Lung (tissue), 12 donors: ENCODE data around the gene MAD2L1BP. TPM values are rescaled to one million over a fixed set of nuclear protein-coding genes. Genes with fewer than 3 reads are reported as not detected.

Experiments used
- ATAC-seq: fragments of 200-7000 bp; cut with Tn5 transposase; one replicate; pipeline ENCODE4 v1.9.1; 2020; ENCODE audit warnings: moderate number of reproducible peaks; ENCODE audit not compliant: insufficient read depth, low FRiP score
- DNase-seq, 3 donors: peaks; one replicate each; pipeline ENCODE4 v3.0.0-alpha.2; 2013 to 2017
- H3K27ac ChIP-seq, 2 donors: one replicate each; pipeline ENCODE4 v1.5.1; 2013; ENCODE audit warnings: mild to moderate bottlenecking in 2 of 2, moderate library complexity in 2 of 2, control low read depth in 1 of 2, inconsistent platforms in 1 of 2, low read depth in 1 of 2, low read length in 1 of 2
- H3K27me3 ChIP-seq, 3 donors: one replicate each; pipeline ENCODE4 v1.5.1; 2013; ENCODE audit warnings: low read length in 2 of 3; ENCODE audit not compliant: control insufficient read depth in 3 of 3, insufficient read depth in 3 of 3
- H3K36me3 ChIP-seq, 4 donors: one replicate each; pipeline ENCODE4 v1.5.1; 2013; ENCODE audit warnings: low read length in 4 of 4, mild to moderate bottlenecking in 1 of 4, moderate library complexity in 1 of 4; ENCODE audit not compliant: control insufficient read depth in 4 of 4, insufficient read depth in 4 of 4
- H3K4me1 ChIP-seq, 5 donors: one replicate each; pipeline ENCODE4 v1.5.1; 2013; ENCODE audit warnings: low read length in 5 of 5, mild to moderate bottlenecking in 2 of 5, moderate library complexity in 1 of 5; ENCODE audit not compliant: control insufficient read depth in 5 of 5, insufficient read depth in 5 of 5
- H3K4me3 ChIP-seq: one replicate; pipeline ENCODE4 v1.5.1; 2013; ENCODE audit warnings: mild to moderate bottlenecking, control low read depth, moderate library complexity
- H3K9ac ChIP-seq, 2 donors: one replicate each; pipeline ENCODE4 v1.5.1; 2013; ENCODE audit warnings: low read length in 2 of 2, control low read depth in 1 of 2; ENCODE audit not compliant: insufficient read depth in 1 of 2
- H3K9me3 ChIP-seq, 4 donors: one replicate each; pipeline ENCODE4 v1.5.1; 2013; ENCODE audit warnings: low read length in 3 of 4, mild to moderate bottlenecking in 1 of 4, moderate library complexity in 1 of 4; ENCODE audit not compliant: control insufficient read depth in 4 of 4, insufficient read depth in 3 of 4
- WGBS, 2 donors: extraction: QIAGEN DNeasy Blood & Tissue Kit; methylation state at CpG; one replicate each; pipeline ENCODE4 v1.1.7; 2013; 5-methylcytosine and 5-hydroxymethylcytosine counted together
- polyA plus RNA-seq, 2 donors: library from polyadenylated mRNA; stranded (reverse); fragments of 200-250 nt; gene quantifications; one replicate each; pipeline ENCODE4 v1.2.1, GENCODE V29; 2013
- total RNA-seq, 2 donors: library from RNA; depleted of rRNA in 1 of 2; stranded (reverse); fragments of >200 nt in 1 of 2; gene quantifications; one replicate each; pipeline ENCODE4 v1.2.1, GENCODE V29; 2014 to 2021
- TF ChIP-seq, protein P1 (sequence below): IDR thresholded peaks from 2 replicates; pipeline ENCODE4 v1.5.1; 2012; ENCODE audit warnings: mild to moderate bottlenecking; ENCODE audit errors: control extremely low read depth, extremely low read depth
- donor health status: control.
- donor health status: control.
- donor health status: Bipolar disorder and iron deficiency.
- donor health status: healthy.
- donor health status: DM: yes; HTN: yes; CAD: no.

The MAD2L1BP gene
- total and polyA plus RNA-seq, 4 donors: 14.9 to 29.3 (median 18.8) TPM

DNA sequence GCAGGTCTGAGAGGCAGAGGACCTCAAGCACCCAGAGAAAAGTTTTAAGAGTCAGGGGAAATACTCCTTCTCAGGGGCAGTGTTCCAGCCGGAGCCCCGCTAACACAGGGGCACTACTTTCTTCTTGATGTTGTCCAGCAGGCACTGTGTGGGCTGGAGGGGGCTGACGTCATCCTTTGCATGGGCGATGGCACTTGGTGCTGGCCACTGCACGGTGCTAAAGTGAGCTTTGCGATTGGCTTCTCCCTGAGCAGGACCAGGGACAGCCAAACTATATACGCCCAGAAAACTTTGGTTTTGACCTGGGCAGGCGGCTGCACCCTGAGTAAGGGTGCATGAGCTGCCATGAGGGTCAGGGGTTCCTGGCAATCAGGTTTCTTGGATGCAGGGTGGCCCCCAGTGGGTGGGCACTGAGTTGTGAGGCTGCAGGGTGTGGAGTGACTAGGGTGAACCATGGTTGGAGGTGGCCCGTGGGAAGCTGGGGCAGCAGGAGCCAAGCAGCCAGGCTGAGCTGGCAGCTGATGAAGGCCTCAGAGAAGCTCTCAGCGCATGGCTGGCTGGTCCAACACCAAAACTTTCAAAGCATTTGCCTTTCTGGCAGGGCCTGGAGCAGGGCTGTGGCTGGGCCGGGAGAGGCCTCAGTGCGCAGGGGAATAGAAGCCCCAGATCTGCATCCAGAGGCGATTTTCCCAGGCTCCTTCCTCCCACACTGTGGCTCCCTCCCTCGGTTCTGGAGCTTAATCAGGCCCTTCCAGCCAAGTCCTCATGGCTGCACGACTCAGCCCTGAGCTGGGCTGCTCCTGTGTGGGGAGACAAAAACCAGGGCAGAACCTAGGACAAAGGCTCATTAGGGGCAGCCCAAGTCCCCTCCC lies 33.6 kb downstream of the MAD2L1BP start:
- ATAC-seq: no peak
- H3K9me3 ChIP-seq: no peaks in the 10 kb centered on the region
- peaks cover 5 to 27% (median 19%) of the 10 kb centered on the region in 4 donors for H3K36me3 ChIP-seq
- H3K4me3 ChIP-seq: no peak overlapping the region
- H3K9ac ChIP-seq: no peak overlapping the region
- H3K4me1 ChIP-seq: peaks cover 2 to 71% (median 37%) of the 10 kb centered on the region in 5 donors
- DNase-seq: peak; percentile 28 to 70 (median 59)
- TF ChIP-seq, protein P1, sequence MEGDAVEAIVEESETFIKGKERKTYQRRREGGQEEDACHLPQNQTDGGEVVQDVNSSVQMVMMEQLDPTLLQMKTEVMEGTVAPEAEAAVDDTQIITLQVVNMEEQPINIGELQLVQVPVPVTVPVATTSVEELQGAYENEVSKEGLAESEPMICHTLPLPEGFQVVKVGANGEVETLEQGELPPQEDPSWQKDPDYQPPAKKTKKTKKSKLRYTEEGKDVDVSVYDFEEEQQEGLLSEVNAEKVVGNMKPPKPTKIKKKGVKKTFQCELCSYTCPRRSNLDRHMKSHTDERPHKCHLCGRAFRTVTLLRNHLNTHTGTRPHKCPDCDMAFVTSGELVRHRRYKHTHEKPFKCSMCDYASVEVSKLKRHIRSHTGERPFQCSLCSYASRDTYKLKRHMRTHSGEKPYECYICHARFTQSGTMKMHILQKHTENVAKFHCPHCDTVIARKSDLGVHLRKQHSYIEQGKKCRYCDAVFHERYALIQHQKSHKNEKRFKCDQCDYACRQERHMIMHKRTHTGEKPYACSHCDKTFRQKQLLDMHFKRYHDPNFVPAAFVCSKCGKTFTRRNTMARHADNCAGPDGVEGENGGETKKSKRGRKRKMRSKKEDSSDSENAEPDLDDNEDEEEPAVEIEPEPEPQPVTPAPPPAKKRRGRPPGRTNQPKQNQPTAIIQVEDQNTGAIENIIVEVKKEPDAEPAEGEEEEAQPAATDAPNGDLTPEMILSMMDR: no peak
- 67 to 84% methylated on average over 15 of the region's 15 CpGs for WGBS, 2 donors
- H3K27ac ChIP-seq: peak overlapping the region in 1 of 2 donors; percentile 43
- no peaks in the 10 kb centered on the region for H3K27me3 ChIP-seq

DNA sequence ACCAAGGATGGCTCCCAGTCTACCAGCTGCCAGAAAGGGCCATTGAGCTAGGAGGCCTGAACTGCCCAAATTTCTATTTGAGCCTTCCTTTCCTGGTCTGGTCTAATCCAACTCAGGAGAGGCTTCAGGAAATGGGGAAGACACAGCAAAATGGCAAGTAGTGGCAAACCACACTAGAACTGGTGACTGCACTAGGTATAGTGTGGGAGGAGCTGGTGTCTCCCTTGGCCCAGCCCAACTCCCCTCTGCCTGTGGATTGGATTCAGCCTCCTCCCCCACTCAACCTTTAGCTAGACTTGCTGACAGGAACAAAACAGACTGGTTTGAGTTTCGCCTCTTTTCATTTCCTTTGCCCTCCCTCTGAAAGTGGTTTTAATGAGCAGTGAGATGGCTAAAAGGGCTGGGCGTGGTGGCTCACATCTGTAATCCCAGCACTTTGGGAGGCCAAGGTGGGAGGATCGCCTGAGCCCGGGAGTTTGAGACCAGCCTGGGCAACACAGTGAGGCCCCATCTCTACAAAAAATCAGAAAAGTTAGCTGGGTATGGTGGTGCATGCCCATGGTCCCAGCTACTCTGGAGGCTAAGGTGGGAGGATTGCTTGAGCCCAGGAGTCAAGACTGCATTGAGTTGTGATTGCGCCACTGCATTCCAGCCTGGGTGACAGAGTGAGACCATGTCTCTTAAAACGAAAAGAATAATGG lies 34.4 kb downstream of the MAD2L1BP start:
- DNase-seq (peak in 2 of 3 donors; percentile 40 to 57), ATAC-seq (no peak)
- Histone ChIP-seq H3K4me1 (peaks cover 2 to 79% (median 37%) of the 10 kb centered on the region in 5 donors), H3K9ac (no peak overlapping the region), H3K27ac (peak overlapping the region in 1 of 2 donors; percentile 43), H3K36me3 (peaks cover 8 to 34% (median 22%) of the 10 kb centered on the region in 4 donors), H3K9me3 (no peaks in the 10 kb centered on the region), H3K27me3 (no peaks in the 10 kb centered on the region), H3K4me3 (no peak overlapping the region)
- TF ChIP-seq, protein P1: no peak
- WGBS, 2 donors: 75 to 91% methylated on average over 6 of the region's 6 CpGs

DNA sequence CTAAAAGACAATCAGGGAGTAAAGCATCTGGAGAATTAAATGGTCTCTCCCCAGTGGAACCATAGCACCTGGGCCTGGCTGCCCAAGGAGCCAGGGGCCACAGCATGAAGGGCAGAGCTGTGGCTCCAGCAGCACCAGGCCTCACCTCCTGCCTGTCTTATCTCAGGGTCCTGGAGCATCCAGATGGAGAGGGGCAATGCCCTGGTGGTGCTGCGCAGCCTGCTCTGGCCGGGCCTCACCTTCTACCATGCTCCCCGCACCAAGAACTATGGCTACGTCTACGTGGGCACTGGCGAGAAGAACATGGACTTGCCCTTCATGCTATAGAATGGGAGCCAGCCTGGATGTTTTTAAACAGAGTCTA lies 35.0 kb downstream of the MAD2L1BP start:
- WGBS, 2 donors: 97 to 99% methylated on average over 6 of the region's 6 CpGs
- H3K27me3 ChIP-seq: no peaks in the 10 kb centered on the region
- H3K9ac ChIP-seq: no peak overlapping the region
- H3K4me3 ChIP-seq: no peak overlapping the region
- H3K4me1 ChIP-seq: peaks cover 2 to 80% (median 37%) of the 10 kb centered on the region in 5 donors
- no peak overlapping the region for H3K27ac ChIP-seq
- TF ChIP-seq, protein P1: no peak
- DNase-seq: no peak
- no peaks in the 10 kb centered on the region for H3K9me3 ChIP-seq
- H3K36me3 ChIP-seq: peaks cover 9 to 39% (median 24%) of the 10 kb centered on the region in 4 donors
- no peak for ATAC-seq
